Measurements from ENCODE around the gene SMAD3. TPM values are rescaled to one million over a fixed set of nuclear protein-coding genes. Genes with fewer than 3 reads are reported as not detected.
A peak's percentile ranks its signal among the peaks of the same experiment; 100 is the strongest.

Gene SMAD3
- total RNA-seq, 1 donor from 2014 or later, result 28.1 TPM

- intact Hi-C loops (cut with micrococcal nuclease), result loop anchor here (5.0 kb wide), 1 partner anchor 64 kb away; the partner anchor contains the start of gene SMAD3
- peaks cover 79% of the 10 kb centered on the region for H3K4me1 Mint-ChIP-seq (ENCODE audit: low read depth)
- H3K27me3 Mint-ChIP-seq (ENCODE audit: low read depth), result no peaks in the 10 kb centered on the region
- no peaks in the 10 kb centered on the region for H3K9me3 Mint-ChIP-seq
- H3K27ac Mint-ChIP-seq, result peak overlapping the region; percentile 80
- DNase-seq (ENCODE audit: low spot score), result no peak
- H3K4me3 Mint-ChIP-seq (ENCODE audit: low read depth), result no peak overlapping the region
- peaks cover 26% of the 10 kb centered on the region for H3K36me3 Mint-ChIP-seq (ENCODE audit: low read depth)
Measured at GRCh38 chr15:67130673-67131601, 65.5 kb downstream of the SMAD3 start.

GRCh38 chr15:67132276-67132675 is 66.9 kb downstream of the SMAD3 start:
- H3K27ac Mint-ChIP-seq, result no peak overlapping the region
- DNase-seq (ENCODE audit: low spot score), result no peak
- no peaks in the 10 kb centered on the region for H3K9me3 Mint-ChIP-seq
- peaks cover 82% of the 10 kb centered on the region for H3K4me1 Mint-ChIP-seq (ENCODE audit: low read depth)
- no peaks in the 10 kb centered on the region for H3K27me3 Mint-ChIP-seq (ENCODE audit: low read depth)
- intact Hi-C loops (cut with micrococcal nuclease), result loop anchor here (5.0 kb wide), 1 partner anchor 65 kb away; the partner anchor contains the start of gene SMAD3
- H3K36me3 Mint-ChIP-seq (ENCODE audit: low read depth), result peaks cover 20% of the 10 kb centered on the region
- H3K4me3 Mint-ChIP-seq (ENCODE audit: low read depth), result no peak overlapping the region

- intact Hi-C loops (cut with micrococcal nuclease), result loop anchor here (5.0 kb wide), 1 partner anchor 66 kb away; the partner anchor contains the start of gene SMAD3
- Mint-ChIP-seq H3K4me3 (ENCODE audit: low read depth) (no peak overlapping the region), H3K4me1 (ENCODE audit: low read depth) (peaks cover 81% of the 10 kb centered on the region), H3K27ac (peak overlapping the region; percentile 62), H3K9me3 (no peaks in the 10 kb centered on the region), H3K36me3 (ENCODE audit: low read depth) (peaks cover 15% of the 10 kb centered on the region), H3K27me3 (ENCODE audit: low read depth) (no peaks in the 10 kb centered on the region)
- DNase-seq (ENCODE audit: low spot score), result no peak
Measured at GRCh38 chr15:67133026-67133425, 67.6 kb downstream of the SMAD3 start.

GRCh38 chr15:67133738-67134066 is 68.3 kb downstream of the SMAD3 start:
- H3K9me3 Mint-ChIP-seq, result no peaks in the 10 kb centered on the region
- peak overlapping the region; percentile 79 for H3K4me3 Mint-ChIP-seq (ENCODE audit: low read depth)
- H3K4me1 Mint-ChIP-seq (ENCODE audit: low read depth), result peaks cover 81% of the 10 kb centered on the region
- no peak for DNase-seq (ENCODE audit: low spot score)
- H3K27me3 Mint-ChIP-seq (ENCODE audit: low read depth), result no peaks in the 10 kb centered on the region
- intact Hi-C loops (cut with micrococcal nuclease), result loop anchor here (1.0 to 5.0 kb wide), 5 partner anchors 11 to 66 kb away; partner anchors contain the start of gene SMAD3
- H3K36me3 Mint-ChIP-seq (ENCODE audit: low read depth), result peaks cover 13% of the 10 kb centered on the region
- peak overlapping the region; percentile 97 for H3K27ac Mint-ChIP-seq

GRCh38 chr15:67134067-67134838 is 68.9 kb downstream of the SMAD3 start:
- H3K4me1 Mint-ChIP-seq (ENCODE audit: low read depth), result peaks cover 81% of the 10 kb centered on the region
- H3K27ac Mint-ChIP-seq, result peak overlapping the region; percentile 97
- peaks cover 13% of the 10 kb centered on the region for H3K36me3 Mint-ChIP-seq (ENCODE audit: low read depth)
- peak; percentile 56 for DNase-seq (ENCODE audit: low spot score)
- no peaks in the 10 kb centered on the region for H3K27me3 Mint-ChIP-seq (ENCODE audit: low read depth)
- H3K9me3 Mint-ChIP-seq, result no peaks in the 10 kb centered on the region
- intact Hi-C loops (cut with micrococcal nuclease), result loop anchor here (1.0 to 5.0 kb wide), 5 partner anchors 12 to 67 kb away; partner anchors contain the start of gene SMAD3
- H3K4me3 Mint-ChIP-seq (ENCODE audit: low read depth), result peak overlapping the region; percentile 79

- intact Hi-C loops (cut with micrococcal nuclease), result loop anchor here (1.0 to 5.0 kb wide), 5 partner anchors 13 to 68 kb away; partner anchors contain the start of gene SMAD3
- H3K27ac Mint-ChIP-seq, result peak overlapping the region; percentile 97
- H3K36me3 Mint-ChIP-seq (ENCODE audit: low read depth), result peaks cover 13% of the 10 kb centered on the region
- peak overlapping the region; percentile 79 for H3K4me3 Mint-ChIP-seq (ENCODE audit: low read depth)
- H3K27me3 Mint-ChIP-seq (ENCODE audit: low read depth), result no peaks in the 10 kb centered on the region
- peaks cover 78% of the 10 kb centered on the region for H3K4me1 Mint-ChIP-seq (ENCODE audit: low read depth)
- no peaks in the 10 kb centered on the region for H3K9me3 Mint-ChIP-seq
- DNase-seq (ENCODE audit: low spot score), result no peak
Measured at GRCh38 chr15:67134871-67135492, 69.6 kb downstream of the SMAD3 start.

- H3K36me3 Mint-ChIP-seq (ENCODE audit: low read depth), result peaks cover 15% of the 10 kb centered on the region
- H3K27me3 Mint-ChIP-seq (ENCODE audit: low read depth), result no peaks in the 10 kb centered on the region
- peak overlapping the region; percentile 47 for H3K4me3 Mint-ChIP-seq (ENCODE audit: low read depth)
- no peaks in the 10 kb centered on the region for H3K9me3 Mint-ChIP-seq
- intact Hi-C loops (cut with micrococcal nuclease), result loop anchor here (2.0 kb wide), 1 partner anchor 13 kb away; no protein-coding TSS in a partner anchor
- DNase-seq (ENCODE audit: low spot score), result no peak
- H3K4me1 Mint-ChIP-seq (ENCODE audit: low read depth), result peaks cover 78% of the 10 kb centered on the region
- H3K27ac Mint-ChIP-seq, result peak overlapping the region; percentile 62
Measured at GRCh38 chr15:67135494-67135893, 70.1 kb downstream of the SMAD3 start.

- peaks cover 22% of the 10 kb centered on the region for H3K36me3 Mint-ChIP-seq (ENCODE audit: low read depth)
- peak overlapping the region; percentile 65 for H3K27ac Mint-ChIP-seq
- intact Hi-C loops (cut with micrococcal nuclease), result no loop called here
- H3K9me3 Mint-ChIP-seq, result no peaks in the 10 kb centered on the region
- no peak for DNase-seq (ENCODE audit: low spot score)
- no peak overlapping the region for H3K4me3 Mint-ChIP-seq (ENCODE audit: low read depth)
- peaks cover 70% of the 10 kb centered on the region for H3K4me1 Mint-ChIP-seq (ENCODE audit: low read depth)
- H3K27me3 Mint-ChIP-seq (ENCODE audit: low read depth), result no peaks in the 10 kb centered on the region
Measured at GRCh38 chr15:67136802-67137201, 71.4 kb downstream of the SMAD3 start.

- H3K27me3 Mint-ChIP-seq (ENCODE audit: low read depth), result no peaks in the 10 kb centered on the region
Measured at GRCh38 chr15:67137319-67137718, 71.9 kb downstream of the SMAD3 start.

GRCh38 chr15:67137951-67138848 is 72.8 kb downstream of the SMAD3 start:
- DNase-seq (ENCODE audit: low spot score), result no peak
- Mint-ChIP-seq H3K27ac (peak overlapping the region; percentile 58), H3K4me1 (ENCODE audit: low read depth) (peaks cover 62% of the 10 kb centered on the region), H3K27me3 (ENCODE audit: low read depth) (no peaks in the 10 kb centered on the region), H3K36me3 (ENCODE audit: low read depth) (peaks cover 22% of the 10 kb centered on the region), H3K9me3 (no peaks in the 10 kb centered on the region), H3K4me3 (ENCODE audit: low read depth) (no peak overlapping the region)
- intact Hi-C loops (cut with micrococcal nuclease), result no loop called here

More at GRCh38 chr15:67137319-67137718, 71.9 kb downstream of the SMAD3 start:
- Mint-ChIP-seq H3K27ac (peak overlapping the region; percentile 65), H3K4me1 (ENCODE audit: low read depth) (peaks cover 66% of the 10 kb centered on the region), H3K9me3 (no peaks in the 10 kb centered on the region), H3K4me3 (ENCODE audit: low read depth) (peak overlapping the region; percentile 6), H3K36me3 (ENCODE audit: low read depth) (peaks cover 22% of the 10 kb centered on the region)
- no peak for DNase-seq (ENCODE audit: low spot score)
- intact Hi-C loops (cut with micrococcal nuclease), result no loop called here

- no peak overlapping the region for H3K27ac Mint-ChIP-seq
- no peaks in the 10 kb centered on the region for H3K9me3 Mint-ChIP-seq
- H3K36me3 Mint-ChIP-seq (ENCODE audit: low read depth), result peaks cover 22% of the 10 kb centered on the region
- intact Hi-C loops (cut with micrococcal nuclease), result no loop called here
- no peak for DNase-seq (ENCODE audit: low spot score)
- H3K4me3 Mint-ChIP-seq (ENCODE audit: low read depth), result no peak overlapping the region
- peaks cover 58% of the 10 kb centered on the region for H3K4me1 Mint-ChIP-seq (ENCODE audit: low read depth)
- H3K27me3 Mint-ChIP-seq (ENCODE audit: low read depth), result no peaks in the 10 kb centered on the region
Measured at GRCh38 chr15:67138891-67139855, 73.8 kb downstream of the SMAD3 start.

Data from activated T-helper 2 cell treated with anti-CD3 and anti-CD28 coated beads, Interferon-gamma antibody, Interleukin-2, Interleukin-4, amounts not matched to agents 10 μg/mL and 5 μg/mL and 100 μg/mL, durations not matched to agents 14 hours and 24 hours and 36 hours (primary cell).